ENCODE data around the gene AGMO. TPM values are rescaled to one million over a fixed set of nuclear protein-coding genes. Genes with fewer than 3 reads are reported as not detected.

The AGMO gene
- total and polyA plus RNA-seq, 2 experiments from 2014 or later = 0.42 to 0.55 TPM

- TF ChIP-seq EZH2 (IDR thresholded peaks at IDR 0.05; ENCODE audit: low read depth, unreplicated experiment) = no peak
- TF ChIP-seq ZNF114 (CRISPR knock-in tag; IDR thresholded peaks at IDR 0.05) = no peak
- no peak for TF ChIP-seq STAT1 (IDR thresholded peaks at IDR 0.05; ENCODE audit: unreplicated experiment)
- TF ChIP-seq, protein P1, sequence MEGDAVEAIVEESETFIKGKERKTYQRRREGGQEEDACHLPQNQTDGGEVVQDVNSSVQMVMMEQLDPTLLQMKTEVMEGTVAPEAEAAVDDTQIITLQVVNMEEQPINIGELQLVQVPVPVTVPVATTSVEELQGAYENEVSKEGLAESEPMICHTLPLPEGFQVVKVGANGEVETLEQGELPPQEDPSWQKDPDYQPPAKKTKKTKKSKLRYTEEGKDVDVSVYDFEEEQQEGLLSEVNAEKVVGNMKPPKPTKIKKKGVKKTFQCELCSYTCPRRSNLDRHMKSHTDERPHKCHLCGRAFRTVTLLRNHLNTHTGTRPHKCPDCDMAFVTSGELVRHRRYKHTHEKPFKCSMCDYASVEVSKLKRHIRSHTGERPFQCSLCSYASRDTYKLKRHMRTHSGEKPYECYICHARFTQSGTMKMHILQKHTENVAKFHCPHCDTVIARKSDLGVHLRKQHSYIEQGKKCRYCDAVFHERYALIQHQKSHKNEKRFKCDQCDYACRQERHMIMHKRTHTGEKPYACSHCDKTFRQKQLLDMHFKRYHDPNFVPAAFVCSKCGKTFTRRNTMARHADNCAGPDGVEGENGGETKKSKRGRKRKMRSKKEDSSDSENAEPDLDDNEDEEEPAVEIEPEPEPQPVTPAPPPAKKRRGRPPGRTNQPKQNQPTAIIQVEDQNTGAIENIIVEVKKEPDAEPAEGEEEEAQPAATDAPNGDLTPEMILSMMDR (conservative IDR thresholded peaks at IDR 0.05; ENCODE audit: low read depth in 2 of 2) = no peak
Observed at GRCh38 chr7:15485431-15485830, 76.4 kb downstream of the AGMO start (continued).

GRCh38 chr7:15481132-15481531 lies 80.7 kb downstream of the AGMO start:
- Mint-ChIP-seq H3K27ac (no peak overlapping the region), H3K9me3 (no peaks in the 10 kb centered on the region), H3K27me3 (ENCODE audit: insufficient read depth, low read depth, poor library complexity) (no peaks in the 10 kb centered on the region)

DNA sequence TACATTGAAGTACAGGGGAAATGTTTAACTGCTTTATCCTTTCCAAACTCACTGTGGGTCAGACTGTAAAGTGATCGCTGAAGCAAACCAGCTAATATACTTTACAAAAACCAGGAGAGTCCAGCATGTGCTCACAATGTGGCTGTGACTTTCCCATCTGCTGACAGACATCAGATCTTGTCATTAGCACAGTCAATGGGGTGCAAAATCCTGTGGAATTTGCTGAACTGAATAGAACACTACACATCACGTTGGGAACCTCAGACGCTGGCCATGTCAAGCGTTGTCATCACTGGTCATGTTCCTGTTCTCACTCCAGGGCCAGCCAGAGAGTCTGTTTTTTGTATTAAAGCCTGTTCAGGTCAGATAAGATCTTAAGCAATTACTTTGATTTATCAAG lies 83.4 kb downstream of the AGMO start:
- Mint-ChIP-seq H3K4me3 (no peak overlapping the region), H3K27me3 (ENCODE audit: insufficient read depth, low read depth, poor library complexity) (no peaks in the 10 kb centered on the region), H3K36me3 (ENCODE audit: low read depth) (no peaks in the 10 kb centered on the region), H3K9me3 (no peaks in the 10 kb centered on the region), H3K4me1 (no peaks in the 10 kb centered on the region), H3K27ac (no peak overlapping the region)
- DNase-seq (ENCODE audit: low spot score) = no peak
- Histone ChIP-seq H3K4me3 (no peak overlapping the region), H3K79me2 (replicated peaks; ENCODE audit: insufficient read depth) (no peaks in the 10 kb centered on the region), H4K20me1 (replicated peaks; ENCODE audit: insufficient read depth) (no peaks in the 10 kb centered on the region), H3K36me3 (ENCODE audit: insufficient read depth) (no peaks in the 10 kb centered on the region), H3F3A (replicated peaks; ENCODE audit: low read depth) (no peaks in the 10 kb centered on the region), H2AFZ (no peak overlapping the region), H3K9me2 (ENCODE audit: insufficient read depth) (no peaks in the 10 kb centered on the region), H3K4me1 (ENCODE audit: insufficient read depth) (no peaks in the 10 kb centered on the region), H3K27ac (ENCODE audit: low read depth) (no peak overlapping the region), H3K27me3 (ENCODE audit: insufficient read depth) (no peaks in the 10 kb centered on the region), H3K4me2 (no peak overlapping the region)
- no peak for ATAC-seq
- TF ChIP-seq ZNF462 (CRISPR knock-in tag; IDR thresholded peaks at IDR 0.05) = no peak
- TF ChIP-seq STAT1 (IDR thresholded peaks at IDR 0.05; ENCODE audit: unreplicated experiment) = no peak
- TF ChIP-seq ETS1 (IDR thresholded peaks at IDR 0.05) = no peak
- no peak for TF ChIP-seq ZNF114 (CRISPR knock-in tag; IDR thresholded peaks at IDR 0.05)

More at GRCh38 chr7:15481132-15481531, 80.7 kb downstream of the AGMO start:
- no peak for ATAC-seq
- Mint-ChIP-seq H3K36me3 (ENCODE audit: low read depth) (no peaks in the 10 kb centered on the region), H3K4me1 (no peaks in the 10 kb centered on the region), H3K4me3 (no peak overlapping the region)
- Histone ChIP-seq H3K4me3 (no peak overlapping the region), H4K20me1 (replicated peaks; ENCODE audit: insufficient read depth) (no peaks in the 10 kb centered on the region), H2AFZ (no peak overlapping the region), H3K79me2 (replicated peaks; ENCODE audit: insufficient read depth) (no peaks in the 10 kb centered on the region), H3K27me3 (ENCODE audit: insufficient read depth) (no peaks in the 10 kb centered on the region), H3F3A (replicated peaks; ENCODE audit: low read depth) (no peaks in the 10 kb centered on the region), H3K36me3 (ENCODE audit: insufficient read depth) (no peaks in the 10 kb centered on the region), H3K4me2 (no peak overlapping the region), H3K9me2 (ENCODE audit: insufficient read depth) (no peaks in the 10 kb centered on the region), H3K4me1 (ENCODE audit: insufficient read depth) (no peaks in the 10 kb centered on the region), H3K27ac (ENCODE audit: low read depth) (no peak overlapping the region)
- TF ChIP-seq NANOG (IDR thresholded peaks at IDR 0.05; ENCODE audit: borderline replicate concordance) = no peak
- TF ChIP-seq STAT1 (IDR thresholded peaks at IDR 0.05; ENCODE audit: unreplicated experiment) = no peak
- no peak for DNase-seq (ENCODE audit: low spot score)
